ENCODE results near the gene AKAP13.
"Not testable (repeated sequence)": the region's sequence is repeated elsewhere in the genome, so short reads cannot be mapped to it uniquely, and the experiment has no call there.

The AKAP13 gene

DNA sequence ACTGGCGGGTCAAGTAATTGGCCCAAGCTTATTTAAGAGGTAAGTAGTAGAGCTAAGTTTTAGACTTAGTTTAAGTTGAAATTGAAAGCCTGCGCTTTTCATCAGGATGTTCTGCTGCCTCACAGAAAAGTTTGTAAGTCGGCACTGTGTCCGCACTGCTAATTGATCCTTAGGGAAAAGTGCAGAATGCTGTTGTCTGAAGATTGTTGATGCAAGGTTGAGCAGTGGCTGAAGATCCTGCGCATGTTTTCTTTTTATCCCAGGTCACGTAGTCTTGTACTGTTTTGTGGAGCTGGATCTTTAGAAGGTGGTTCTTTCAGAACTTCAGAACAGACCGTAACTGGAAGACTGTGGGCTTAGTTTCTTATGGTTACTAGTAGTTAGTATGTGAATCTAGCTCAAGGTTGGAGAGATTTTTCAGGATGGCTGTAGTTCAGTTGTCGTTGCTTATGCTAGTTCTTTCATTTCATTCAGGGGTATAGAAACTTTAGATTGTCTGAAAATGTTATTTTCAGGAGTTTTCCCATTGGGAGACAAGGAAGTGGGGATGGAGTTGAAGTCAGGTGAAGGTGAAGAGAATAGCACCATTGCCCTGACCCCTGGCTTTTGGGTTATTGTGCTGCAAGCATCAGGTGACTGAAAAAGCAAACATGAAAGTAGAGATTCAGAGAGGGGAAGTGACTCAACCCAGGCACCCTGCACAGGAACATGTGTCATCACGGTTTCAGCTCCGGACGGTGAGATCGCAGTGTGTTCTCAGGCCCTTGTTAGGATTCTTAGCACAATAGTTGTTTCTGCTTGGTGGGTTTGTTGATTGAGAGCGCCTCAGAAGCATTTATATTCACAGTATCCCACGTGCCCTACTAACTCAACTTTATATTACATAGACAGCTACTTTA lies 32.8 kb downstream of the AKAP13 start:
- no peak for DNase-seq

DNA sequence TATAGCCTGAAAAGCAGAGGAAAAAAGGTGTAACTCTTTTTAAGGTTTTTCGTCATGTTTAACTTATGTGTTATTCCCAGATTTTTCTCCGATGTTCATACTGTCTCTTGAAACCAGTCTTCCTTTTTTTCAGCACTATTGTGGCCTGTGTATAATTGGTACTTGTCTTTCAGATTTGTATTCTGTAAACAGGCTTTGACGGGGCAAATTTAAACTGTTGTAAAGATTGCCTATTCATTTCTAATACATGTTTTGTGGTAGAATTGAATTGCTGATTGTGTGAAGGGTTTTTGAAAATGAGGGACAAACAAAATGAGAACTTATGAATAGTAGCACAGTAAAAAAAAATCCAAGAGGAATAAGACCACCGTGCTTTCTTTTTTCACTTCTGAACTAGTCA lies 33.6 kb downstream of the AKAP13 start:
- no peak for DNase-seq

DNA sequence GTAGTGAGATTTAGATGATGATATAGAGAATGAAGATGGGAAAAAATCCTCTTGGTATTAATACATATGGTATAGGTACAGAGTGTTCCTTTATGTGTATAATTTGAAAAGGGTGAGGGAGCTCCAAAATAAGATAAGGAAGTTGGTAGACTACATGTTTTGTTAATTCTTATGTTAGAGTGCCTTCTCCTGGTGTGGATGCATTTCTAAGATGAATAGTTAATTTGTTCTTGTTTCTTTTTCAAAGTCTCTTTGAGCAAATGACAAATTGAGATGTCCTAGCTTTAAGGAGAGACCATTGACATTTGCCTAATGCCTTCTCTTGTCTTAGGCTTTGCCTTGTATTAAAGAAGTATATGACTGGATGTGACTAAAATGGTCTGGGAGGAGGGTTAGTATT lies 34.1 kb downstream of the AKAP13 start:
- DNase-seq, result no peak

DNA sequence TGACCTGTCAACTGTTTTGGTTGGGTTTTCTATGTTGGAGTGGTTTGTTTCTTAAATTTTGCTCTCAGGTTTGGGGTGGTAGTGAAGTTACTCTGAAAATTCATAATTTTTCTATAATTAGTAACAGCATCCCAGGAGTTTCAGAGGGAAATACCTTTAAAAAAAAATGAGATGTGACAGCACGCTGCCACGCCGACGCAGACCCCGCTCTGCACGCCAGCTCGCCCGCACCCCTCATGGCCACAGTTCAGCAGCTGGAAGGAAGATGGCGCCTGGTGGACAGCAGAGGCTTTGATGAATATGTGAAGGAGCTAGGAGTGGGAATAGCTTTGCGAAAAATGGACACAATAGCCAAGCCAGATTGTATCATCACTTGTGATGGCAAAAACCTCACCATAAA lies 34.6 kb downstream of the AKAP13 start:
- DNase-seq, result no peak

DNA sequence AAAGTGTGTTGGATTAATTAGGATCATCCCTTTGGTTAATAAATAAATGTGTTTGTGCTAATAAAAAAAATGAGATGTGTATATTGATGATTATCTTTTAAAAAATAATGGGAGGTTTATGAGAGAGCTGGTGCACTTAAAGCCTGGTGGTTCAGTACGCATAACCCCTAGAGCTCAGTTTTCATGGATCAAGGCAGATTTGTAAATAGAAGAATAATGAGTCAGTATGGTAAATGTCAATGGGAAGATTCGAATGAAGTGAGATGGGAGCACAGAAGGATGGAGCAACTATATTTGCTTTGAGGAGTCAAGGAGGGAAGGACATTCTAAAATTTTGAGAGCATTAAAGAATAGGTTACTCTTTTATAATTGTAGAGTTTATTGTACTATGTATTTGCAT lies 35.4 kb downstream of the AKAP13 start:
- DNase-seq, result no peak

DNA sequence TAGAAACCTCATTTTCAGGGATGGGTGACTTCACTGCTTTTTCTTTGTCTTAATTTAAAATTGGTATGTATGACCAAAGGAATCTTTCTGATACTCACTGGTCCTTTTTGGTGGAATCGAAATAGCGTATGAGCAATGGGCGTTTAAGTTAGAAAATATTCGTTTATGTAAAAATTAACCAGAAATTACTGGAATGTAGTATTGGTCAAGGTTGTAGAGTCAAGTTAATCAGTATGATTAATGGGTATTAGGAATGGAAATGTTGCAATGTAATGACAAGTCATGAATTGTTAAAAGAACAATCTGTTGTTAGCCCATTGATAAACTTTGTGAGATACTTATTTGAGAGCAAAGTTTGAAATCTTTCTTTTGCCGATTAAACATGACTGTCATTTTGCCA lies 36.9 kb downstream of the AKAP13 start:
- DNase-seq, result no peak

DNA sequence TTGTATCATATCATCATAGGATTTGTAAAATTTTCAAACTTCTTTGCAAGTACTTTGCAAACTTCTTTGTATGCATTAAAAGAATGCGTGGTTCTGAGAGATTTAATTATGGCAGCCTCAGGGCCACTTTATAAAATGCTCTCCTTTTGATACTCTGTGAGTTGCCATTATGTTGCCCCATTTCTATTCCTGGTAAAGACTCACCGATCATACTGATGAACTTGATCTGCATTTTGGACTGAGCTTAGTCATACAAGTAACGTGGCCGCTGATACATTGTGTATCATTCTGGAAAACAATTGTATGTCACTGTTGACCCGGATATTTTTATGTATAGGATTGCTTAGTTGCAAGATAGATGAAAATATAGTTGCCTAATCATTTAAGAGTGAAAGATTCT lies 38.8 kb downstream of the AKAP13 start:
- DNase-seq, result no peak

DNA sequence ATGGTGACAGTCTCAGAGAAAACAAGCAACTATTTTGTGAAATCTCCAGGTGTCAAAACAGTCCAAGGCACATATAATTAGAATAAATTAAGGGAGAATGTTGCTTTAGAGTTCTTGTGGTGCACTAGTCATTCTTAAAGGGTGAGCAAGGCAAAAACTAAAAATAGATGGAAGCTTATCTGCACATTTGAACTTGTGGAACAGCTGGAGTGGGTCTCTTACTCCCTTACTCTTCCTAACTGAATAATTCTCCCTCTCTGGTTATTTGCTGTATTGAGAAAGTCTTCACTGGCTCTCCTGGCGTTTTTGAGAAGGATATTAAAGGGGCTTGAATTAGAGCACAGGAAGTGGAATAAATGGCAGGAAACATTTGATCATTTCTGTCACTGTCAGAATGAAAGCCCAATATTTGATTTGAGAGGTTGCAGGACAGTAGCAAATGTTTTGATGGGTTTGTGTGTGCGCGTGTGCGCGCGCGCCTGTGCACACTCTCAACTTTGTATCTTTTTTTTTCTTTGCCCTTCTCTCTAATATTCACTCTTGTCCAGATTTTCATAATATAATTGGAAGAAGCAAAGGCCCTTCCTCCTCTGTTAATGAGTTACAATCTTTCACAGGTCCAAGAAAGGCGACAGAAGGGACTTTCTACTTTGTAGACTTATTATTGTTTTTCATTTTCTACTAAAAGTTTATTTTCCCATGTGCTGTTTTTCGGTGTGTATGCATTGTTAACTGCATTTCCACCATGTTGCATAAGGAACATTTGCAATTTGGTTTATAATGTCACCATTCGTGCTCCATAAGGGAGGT lies 40.9 kb downstream of the AKAP13 start:
- DNase-seq, result no peak

DNA sequence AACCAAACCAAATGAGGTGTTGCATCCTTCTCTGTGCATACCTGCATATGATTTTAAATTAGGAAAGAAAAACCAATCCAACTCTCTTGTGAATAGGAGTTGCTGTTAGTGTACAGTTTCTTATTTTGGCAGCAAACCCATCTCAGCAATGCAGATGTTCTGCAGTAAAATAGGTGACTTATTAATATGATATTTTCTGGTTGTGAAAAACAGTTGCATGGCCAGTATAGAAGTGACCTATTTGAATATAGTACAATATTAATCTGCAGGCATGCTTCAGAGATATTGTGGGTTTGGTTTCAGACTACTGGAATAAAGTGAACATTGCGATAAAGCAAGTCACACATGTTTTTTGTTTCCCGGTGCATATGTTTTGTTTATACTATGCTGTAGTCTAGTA lies 42.2 kb downstream of the AKAP13 start:
- no peak for DNase-seq

DNA sequence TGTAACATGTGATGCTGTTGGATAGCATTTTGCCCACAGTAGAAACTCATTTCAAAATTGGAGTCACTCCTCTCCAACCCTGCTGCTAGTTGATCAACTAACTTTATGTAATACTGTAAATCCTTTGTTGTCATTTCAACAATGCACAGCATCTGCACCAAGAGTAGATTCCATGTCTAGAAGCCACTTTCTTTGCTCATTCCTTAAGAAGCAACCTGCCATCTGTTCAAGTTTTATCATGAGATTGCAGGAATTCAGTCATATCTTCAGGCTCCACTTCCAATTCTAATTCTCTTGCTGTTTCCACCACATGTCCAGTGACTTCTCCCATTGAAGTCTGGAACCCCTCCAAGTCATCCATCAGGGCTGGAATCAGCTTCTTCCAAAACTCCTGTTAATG lies 42.9 kb downstream of the AKAP13 start:
- DNase-seq, result no peak

DNA sequence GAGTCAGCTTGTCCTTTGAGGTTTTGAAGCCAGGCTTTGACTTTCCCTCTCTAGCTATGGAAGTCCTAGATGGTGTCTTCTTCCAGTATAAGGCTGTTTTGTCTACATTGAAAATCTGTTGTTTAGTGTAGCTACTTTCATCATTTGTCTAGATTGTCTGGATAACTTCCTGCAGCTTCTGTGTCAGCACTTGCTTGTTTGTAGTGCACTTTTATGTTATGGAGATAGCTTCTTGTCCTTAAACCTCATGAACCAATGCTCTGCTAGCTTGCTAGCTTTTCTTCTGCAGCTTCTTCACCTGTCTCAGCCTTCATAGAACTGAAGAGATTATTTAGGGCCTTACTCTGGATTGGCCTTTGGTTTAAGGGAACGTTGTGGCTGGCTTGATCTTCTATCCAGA lies 43.8 kb downstream of the AKAP13 start:
- no peak for DNase-seq

DNA sequence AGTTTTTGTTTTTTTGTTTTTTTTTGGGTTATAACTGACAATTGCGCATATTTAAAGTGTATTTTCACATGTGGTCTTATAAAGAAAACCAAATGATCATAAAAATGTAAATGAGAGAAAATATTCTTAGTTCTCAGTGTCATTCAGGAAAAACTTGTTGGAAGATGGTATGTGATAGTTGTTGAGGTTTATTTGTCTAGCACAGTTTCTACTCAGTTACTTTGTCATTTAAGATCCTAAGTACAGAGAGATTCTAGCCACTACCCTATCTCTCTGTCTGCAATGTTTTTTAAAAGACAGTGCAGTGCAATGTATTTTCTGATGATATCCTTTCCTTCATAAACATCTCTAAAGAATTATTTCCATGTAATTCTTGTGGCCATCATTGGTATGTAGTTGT lies 46.1 kb downstream of the AKAP13 start:
- DNase-seq, result no peak

DNA sequence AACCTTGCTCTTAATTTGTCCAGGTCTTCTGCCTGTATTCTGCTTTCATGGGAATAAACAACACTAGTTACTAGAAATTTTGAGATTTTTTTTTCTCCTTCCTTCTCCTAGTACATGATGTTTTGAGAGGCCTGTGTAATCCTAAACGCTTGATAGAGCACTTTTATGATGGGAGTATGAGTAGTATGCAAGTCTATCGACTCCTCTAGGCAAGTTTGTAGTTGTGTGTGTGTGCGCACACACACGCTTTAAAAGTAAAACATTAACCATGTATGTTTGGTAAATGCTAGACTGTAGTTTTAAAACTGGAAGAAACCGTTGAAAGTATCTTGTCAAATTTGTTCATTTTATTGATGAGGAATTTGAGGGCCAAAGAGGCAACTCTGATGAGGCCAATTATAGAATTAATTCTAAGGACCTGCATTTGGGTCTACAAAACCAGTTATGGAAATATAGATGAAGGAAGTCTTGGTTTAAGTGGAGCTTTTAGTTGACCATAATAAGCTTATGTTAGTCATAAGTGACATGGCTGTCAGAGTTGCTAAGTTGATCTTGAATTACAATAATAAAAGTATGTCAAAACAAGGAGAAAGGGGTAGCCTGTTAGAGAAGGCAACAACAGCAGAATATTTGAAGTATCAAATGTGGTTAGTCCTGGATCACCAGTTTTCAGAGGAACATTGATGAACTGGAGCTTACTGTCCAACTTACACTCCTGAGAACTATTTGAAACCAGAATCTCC lies 47.1 kb downstream of the AKAP13 start:
- DNase-seq, result no peak

DNA sequence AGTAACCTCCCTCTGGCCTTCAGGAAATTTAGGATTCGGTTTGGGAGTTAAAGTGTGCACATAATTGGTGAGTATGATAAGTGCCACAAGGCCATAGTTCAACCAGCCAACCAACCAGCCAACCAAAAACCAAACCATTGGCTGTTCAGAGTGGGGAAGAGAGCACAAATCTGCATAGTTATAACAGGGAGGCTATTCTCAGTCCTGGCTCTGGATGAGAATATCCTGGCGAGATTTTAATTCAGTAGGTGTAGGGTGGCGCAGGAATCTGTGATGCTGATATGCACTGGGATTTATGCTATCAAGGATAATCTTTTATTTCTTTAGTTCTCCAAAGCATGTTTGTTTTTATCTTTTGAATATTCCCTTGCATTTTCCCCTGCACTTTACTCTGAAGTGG lies 49.1 kb downstream of the AKAP13 start:
- no peak for DNase-seq

DNA sequence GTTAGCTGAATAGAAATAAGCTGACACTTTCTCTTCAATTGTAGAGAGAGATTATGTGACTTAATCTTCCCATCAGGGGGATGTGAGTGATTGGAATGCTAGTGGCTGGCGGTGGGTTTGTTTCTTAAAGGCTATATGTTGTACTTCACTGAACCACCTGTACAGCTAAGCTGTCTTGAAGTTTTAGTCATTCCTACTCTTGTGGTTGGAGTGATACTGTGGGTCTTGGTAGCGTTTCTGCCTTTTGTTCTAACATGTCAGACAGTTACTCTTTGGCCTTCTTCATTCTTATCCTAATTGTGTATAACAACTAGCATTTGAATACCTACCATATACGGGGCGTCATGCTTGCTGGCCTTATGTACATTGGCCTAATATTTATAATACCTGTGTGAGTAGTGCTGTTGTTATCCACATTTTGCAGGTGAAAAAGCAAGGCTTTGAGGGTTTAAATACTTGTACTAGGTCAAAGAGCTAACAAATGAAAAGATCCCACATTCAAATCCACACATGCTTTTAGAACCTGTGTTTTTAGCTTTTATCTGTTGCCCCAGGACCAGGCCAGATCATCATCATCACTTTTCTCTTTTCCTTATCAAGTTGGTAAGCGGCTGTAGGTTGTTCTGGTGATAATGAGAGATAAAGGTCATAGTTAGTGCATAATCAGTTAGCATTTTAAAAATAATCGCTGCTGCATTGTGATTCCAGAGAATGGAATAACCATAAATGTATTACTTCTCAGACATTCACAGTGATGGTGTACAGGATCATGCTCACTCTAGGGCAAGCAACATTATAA lies 50.2 kb downstream of the AKAP13 start:
- DNase-seq, result no peak

DNA sequence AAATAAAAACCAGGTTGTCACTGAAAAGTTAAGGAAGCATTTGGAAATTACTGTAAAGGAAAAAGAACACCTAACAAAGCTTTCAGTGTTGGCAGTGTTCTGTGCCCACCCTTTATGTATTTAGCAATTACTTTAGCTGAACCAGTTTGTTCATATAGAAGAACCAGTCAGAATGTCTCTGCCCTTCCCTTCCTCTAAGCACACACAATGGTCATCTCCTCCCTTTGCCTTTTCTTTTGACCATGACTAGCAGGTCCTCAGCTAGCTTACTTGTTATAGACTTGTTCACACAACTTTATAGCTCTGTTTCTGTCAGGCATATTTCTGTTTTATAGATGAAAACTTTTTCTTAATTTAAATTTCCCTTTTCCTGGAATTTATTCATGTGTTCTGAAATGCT lies 59.6 kb downstream of the AKAP13 start:
- no peak for DNase-seq

DNA sequence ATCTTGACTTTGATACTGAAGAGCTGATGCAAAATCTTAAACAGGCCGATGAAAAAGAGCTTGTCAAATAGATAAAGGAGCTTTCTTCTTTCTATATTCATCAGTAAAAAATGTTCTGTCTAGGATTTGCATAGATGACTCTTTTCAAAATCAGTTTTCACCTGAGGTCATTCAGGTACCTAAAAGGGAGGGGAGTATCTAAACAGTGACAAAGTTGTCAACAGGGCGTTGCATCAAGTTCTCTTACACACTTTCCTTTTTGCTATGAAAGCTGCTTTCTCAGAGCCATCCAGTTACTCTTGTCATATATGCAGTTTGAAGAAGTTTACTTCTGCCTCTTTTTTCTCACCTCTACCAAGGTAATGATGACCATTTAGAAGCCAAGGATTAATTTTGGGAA lies 60.0 kb downstream of the AKAP13 start:
- no peak for DNase-seq

DNA sequence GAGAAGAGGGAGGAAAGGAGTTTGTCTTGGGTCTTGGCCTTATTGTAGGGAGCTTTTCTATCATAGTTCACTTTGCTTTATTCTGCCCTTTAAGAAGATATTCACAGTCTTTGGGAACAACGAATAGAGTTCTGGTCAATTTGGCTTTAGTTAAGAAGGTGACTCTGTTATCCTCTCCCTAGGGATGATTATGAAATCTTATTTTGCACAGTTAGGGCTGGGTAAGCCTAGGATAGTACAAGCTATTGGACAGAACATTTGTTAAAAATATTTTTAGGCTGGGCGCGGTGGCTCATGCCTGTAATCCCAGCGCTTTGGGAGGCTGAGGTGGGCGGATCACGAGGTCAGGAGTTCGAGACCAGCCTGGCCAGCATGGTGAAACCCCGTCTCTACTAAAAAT lies 61.5 kb downstream of the AKAP13 start:
- not testable (repeated sequence) for DNase-seq

DNA sequence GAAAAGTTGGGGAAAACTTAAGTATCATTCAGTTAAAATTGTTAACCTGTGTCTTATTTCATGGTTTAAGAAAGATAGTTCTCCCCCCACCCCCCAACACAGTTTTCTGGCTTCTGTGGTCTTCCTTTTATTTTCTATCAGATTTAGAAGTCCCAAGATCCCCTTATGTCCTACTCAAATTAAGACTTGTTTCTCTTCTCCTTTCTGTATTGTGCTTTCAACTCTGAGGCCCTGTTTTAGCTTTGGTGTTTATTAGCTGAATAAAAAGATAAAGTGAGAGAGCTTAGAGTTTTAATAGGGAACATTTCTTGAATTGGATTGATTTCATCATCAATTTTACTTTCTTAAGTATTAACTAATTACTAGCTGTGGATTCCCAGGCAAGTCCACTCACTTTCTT lies 62.6 kb downstream of the AKAP13 start:
- no peak for DNase-seq

DNA sequence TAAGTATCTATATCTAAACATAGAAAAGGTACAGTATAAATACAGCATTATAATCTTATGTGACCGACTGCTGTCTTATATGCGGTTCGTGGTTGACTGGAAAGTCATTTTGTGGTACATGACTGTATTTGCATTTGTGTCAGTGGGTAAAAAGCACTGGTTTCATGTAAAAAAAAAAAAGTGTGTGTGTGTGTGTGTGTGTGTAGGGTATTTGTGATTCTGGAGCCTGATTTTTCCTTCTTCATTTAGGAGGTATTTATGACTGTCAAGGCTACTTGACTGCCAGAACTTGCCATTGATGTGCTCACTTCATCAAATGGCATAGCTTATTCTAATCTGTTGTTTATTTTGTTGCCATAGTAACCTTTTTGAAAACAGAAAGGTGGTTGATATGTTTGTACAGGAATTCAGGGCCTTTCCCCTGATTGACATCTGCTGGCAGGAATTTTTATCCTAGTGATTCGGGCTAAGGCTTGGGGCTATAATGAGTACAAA lies 63.2 kb downstream of the AKAP13 start:
- peak; percentile 58 for DNase-seq

DNA sequence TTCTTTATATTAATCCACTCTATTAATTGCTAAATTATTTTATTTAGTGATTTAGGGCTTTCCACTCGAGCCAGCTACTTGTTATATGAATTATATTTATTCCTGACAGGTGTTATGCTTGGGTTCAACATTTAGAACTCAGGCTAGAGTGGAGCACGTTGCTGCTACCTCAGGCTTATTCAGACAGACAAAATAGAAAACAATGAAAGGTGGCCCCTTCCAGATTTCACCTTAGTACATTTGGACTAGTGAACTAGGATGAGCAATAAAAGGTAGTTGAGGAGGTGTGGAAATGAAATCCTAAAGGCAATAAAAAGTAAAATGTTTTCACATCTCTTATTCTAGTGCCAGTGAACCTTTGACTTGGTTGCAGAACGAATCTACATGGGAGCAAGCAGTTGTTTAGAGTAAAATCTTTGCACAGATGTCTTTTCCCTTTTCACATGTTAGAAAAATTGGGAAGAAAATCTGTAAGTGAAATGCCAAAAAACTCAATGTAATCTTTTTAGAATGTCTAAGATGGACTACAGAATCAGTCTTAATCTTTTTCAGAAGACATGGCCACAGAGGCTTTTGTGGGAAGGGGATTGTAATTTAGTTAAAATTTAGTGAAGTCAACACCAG lies 63.8 kb downstream of the AKAP13 start:
- no peak for DNase-seq

DNA sequence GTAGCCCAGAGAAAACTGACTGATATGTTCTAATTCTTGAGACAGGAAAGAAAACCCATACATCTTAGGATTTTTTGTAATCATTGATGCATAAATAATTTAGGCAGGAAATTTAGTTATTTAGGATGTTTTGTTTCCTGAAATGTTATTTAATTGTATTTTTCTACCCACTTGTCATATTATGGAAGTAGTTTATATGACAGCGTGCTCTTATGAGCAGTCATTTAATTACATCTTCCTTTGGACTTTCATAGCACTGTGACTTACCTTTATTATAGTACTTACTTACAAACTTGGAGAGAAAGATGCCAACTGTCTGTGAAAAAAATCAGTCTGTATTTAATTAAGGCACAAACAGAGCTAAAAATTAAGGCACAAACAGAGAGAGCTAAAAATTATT lies 65.0 kb downstream of the AKAP13 start:
- no peak for DNase-seq

All from NCI-H1105 (cell line).